Mononuclear cell (primary cell): ENCODE results near the gene GXYLT1. TPM values are rescaled to one million over a fixed set of nuclear protein-coding genes. Genes with fewer than 3 reads are reported as not detected.

Experiments
- H3K27me3 ChIP-seq: 2 replicates; pipeline ENCODE4 v1.6.0; 2011; ENCODE audit warnings: low read length, control low read depth; ENCODE audit not compliant: insufficient read depth
- H3K4me1 ChIP-seq: 2 replicates; pipeline ENCODE4 v1.5.1; 2011; ENCODE audit warnings: mild to moderate bottlenecking, low read length, control low read depth; ENCODE audit not compliant: insufficient read depth
- H3K4me3 ChIP-seq: 2 replicates; pipeline ENCODE4 v1.5.1; 2011; ENCODE audit warnings: mild to moderate bottlenecking, low read length, moderate library complexity
- H3K9me3 ChIP-seq: 2 replicates; pipeline ENCODE4 v1.5.1; 2011; ENCODE audit warnings: low read depth, mild to moderate bottlenecking, control low read depth, low read length
- total RNA-seq: library from RNA; depleted of rRNA; stranded (reverse); fragments of >200 nt; gene quantifications from one replicate; pipeline ENCODE4 v1.2.3, GENCODE V29; 2012

The GXYLT1 gene
- total RNA-seq, 1 donor: 6.5 TPM

DNA sequence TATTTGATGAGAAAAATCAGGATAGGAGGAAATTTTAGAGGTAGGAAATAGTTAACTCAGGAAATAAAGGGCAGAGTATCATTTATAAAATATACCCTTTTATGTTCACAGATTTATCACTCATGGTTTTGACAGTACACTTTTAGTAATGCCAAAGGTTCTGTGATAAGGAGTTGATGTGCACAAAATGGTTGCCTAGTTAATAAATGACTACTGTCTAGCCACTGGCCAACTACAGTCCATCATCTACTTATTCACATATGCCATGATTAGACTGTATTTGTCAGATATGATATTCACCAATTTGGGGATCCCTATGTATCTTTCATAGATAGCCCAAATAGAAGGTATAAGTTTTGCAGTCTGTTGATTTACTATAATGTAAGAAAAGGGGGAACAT is 19.2 kb upstream of the GXYLT1 start:
- Histone ChIP-seq H3K4me3 (no peak overlapping the region), H3K9me3 (no peaks in the 10 kb centered on the region), H3K4me1 (no peaks in the 10 kb centered on the region), H3K27me3 (no peaks in the 10 kb centered on the region)

DNA sequence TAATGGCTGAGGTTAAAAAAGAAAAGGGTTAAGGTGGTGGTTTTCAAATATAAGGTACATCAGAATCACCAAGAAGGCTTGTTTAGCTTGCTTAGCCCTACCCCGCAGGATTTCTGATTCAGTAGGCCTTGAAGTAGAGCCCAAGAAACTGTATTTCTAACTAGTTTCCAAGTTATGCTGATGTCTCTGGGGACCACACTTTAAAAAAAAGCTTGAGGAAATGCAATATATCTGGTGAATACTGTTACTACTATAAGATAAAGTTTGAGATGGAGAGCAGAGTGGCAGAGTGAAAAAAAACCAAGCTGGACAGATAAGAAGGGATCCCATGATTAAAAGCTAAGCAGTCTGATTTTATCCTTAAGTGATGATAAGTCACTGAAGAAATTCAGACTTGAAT is 18.3 kb upstream of the GXYLT1 start:
- Histone ChIP-seq H3K4me1 (no peaks in the 10 kb centered on the region), H3K27me3 (no peaks in the 10 kb centered on the region), H3K9me3 (no peaks in the 10 kb centered on the region), H3K4me3 (no peak overlapping the region)

DNA sequence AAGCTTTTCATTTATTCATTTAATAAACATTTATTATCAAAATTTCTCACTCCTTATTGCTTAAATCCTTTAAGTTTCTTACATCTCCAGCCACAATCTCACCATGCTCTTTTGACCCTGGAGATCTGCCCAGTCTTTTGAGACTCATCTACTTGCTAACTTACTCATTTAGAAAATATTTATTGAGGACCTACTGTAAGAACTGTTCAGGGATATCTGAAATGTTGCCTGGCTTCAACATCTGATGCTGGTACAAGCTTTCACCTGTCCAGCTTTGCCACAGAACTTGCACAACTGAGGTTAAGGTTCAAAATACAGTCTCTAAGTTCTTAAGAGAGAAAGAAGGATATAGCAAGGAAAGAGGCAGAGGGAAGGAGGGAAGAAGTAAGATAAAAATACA is 17.5 kb upstream of the GXYLT1 start:
- Histone ChIP-seq H3K4me3 (no peak overlapping the region), H3K27me3 (no peaks in the 10 kb centered on the region), H3K4me1 (no peaks in the 10 kb centered on the region), H3K9me3 (no peaks in the 10 kb centered on the region)

DNA sequence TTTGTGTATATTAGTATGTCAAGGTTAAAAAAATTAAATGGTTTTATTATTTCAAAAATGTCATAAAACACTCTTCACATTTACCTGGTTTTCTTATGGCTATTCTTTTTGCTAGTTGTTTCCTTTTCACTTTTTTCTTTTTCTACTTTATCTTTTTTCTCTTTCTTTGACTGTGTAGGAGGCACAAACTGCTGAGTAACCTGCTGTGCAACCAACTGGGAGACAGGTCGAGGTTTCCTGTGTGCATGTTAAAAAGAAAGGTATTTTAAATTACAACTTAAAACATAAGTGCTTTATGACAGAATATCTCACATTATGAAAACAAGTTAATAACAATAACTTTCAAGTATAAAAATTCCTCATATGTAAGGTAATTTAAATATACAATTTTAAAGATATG is 16.9 kb upstream of the GXYLT1 start:
- H3K9me3 ChIP-seq: no peaks in the 10 kb centered on the region
- no peaks in the 10 kb centered on the region for H3K27me3 ChIP-seq
- H3K4me1 ChIP-seq: no peaks in the 10 kb centered on the region
- no peak overlapping the region for H3K4me3 ChIP-seq

DNA sequence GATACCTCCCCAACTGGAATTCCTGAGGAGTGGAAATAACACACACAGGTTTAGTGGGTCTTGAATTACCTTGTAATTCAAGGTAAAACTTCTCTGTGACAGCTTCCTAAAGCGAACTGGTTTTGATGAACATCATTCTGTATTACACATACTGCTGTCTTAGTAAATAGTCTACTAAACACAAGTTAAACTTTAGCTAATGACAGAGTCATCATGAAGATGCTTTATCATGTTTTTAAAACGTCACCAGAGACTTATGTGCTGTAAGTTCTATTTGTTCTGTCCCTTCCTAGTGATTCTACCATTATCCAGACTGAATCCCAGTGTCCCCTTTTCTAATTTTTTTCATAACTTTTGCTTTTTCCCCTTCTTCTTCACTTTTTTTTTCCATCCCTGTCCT is 11.6 kb upstream of the GXYLT1 start:
- H3K4me3 ChIP-seq: no peak overlapping the region
- no peaks in the 10 kb centered on the region for H3K27me3 ChIP-seq
- no peaks in the 10 kb centered on the region for H3K4me1 ChIP-seq
- H3K9me3 ChIP-seq: no peaks in the 10 kb centered on the region

DNA sequence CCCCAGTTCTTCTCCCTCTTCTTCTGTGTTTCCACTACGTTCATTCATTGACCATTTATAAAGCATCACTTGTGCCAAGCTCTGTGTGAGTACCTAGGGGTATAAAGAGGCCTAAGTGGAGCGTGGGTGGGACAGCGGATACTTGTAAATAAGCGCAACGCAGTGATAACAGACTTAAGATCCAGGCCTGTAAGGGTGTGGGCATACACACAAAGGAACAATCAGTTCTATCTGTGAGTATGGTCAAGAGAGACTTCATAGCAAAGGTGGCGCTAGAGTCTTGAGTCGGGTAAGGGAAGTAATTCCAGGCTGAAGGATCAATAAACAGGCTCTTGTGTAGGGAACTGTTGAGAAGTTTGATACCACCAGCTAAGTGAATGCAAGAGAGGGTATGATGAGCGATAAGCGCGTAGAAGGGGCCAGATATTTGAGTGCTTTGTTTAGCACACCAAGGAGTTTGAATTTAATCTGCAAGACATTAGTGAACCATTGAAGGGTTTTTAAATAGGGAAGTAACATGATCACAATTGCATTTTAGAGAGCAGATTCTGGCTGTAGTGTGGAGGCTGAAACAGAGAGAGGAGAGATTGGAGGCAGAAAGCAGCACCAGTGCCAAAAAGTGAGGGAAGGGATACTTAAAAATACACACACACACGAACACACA is 1.0 kb upstream of the GXYLT1 start:
- no peak overlapping the region for H3K4me3 ChIP-seq
- no peaks in the 10 kb centered on the region for H3K27me3 ChIP-seq
- no peaks in the 10 kb centered on the region for H3K9me3 ChIP-seq
- H3K4me1 ChIP-seq: peaks cover 27% of the 10 kb centered on the region

DNA sequence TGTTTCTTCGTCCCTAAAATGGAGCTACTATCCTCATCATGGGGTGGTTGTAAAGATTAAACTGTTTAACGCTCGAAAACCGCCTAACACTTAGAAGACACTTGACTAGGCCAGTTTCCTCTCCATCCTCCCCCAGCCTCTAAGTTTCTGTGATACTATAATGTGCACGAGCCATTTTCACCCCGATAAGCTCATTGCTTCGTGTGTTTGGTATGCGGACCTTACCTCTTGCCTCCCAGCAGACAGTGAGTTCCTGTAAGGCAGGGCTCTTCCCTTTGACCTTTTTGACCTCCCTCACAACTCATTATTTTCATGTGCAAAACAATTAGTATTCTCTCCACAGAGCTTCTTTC is 499 bp upstream of the GXYLT1 start:
- Histone ChIP-seq H3K4me1 (peaks cover 27% of the 10 kb centered on the region), H3K4me3 (peak overlapping the region; percentile 69), H3K9me3 (no peaks in the 10 kb centered on the region), H3K27me3 (no peaks in the 10 kb centered on the region)

DNA sequence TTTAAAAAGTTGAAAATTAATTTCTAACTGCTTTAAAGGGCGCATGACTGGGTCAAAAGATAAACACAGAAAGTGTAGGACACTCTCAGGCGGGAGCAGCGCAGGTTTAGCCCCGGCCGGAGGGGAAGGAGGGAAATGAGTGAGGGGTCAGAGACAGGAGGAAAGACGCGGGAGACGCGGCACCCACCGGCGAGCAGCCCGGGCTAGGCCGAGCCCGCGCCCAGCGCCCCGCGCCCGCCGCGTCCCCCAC is 591 bp downstream of the GXYLT1 start:
- Histone ChIP-seq H3K27me3 (no peaks in the 10 kb centered on the region), H3K4me3 (peak overlapping the region; percentile 69), H3K4me1 (peaks cover 27% of the 10 kb centered on the region), H3K9me3 (no peaks in the 10 kb centered on the region)

DNA sequence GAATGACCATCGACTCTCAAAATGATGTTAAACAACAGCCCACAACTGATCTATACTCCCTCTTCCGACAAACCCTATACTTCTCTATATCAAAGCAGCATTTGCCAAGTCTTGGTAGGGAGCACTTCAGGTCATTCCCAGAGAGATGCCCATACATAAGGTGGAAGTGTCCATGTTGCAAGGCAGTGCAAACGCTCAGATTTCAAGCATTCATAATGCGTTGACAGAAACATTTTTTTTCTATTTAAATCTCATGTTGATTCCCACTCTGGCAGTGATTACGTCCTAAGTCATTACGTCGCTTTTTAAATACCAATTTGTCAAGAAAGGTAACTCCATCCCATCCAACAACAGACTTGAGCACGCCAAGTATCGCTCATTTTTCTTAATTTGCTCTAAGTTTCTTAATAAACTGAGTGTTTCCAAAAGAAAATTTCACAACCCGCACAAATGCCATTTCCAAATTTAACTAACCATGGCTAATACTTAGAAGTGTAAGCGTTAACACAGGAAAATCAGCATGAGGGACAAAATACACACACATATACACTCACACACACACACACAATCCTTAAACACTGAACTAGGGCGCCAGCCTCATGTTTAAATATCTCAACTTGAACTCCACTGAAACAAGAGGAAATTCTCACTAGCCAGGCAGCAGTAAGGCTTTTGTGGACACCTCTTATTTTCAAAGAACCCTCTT is 1.1 kb downstream of the GXYLT1 start:
- H3K4me3 ChIP-seq: peak overlapping the region; percentile 69
- H3K9me3 ChIP-seq: no peaks in the 10 kb centered on the region
- H3K4me1 ChIP-seq: peaks cover 27% of the 10 kb centered on the region
- H3K27me3 ChIP-seq: no peaks in the 10 kb centered on the region

DNA sequence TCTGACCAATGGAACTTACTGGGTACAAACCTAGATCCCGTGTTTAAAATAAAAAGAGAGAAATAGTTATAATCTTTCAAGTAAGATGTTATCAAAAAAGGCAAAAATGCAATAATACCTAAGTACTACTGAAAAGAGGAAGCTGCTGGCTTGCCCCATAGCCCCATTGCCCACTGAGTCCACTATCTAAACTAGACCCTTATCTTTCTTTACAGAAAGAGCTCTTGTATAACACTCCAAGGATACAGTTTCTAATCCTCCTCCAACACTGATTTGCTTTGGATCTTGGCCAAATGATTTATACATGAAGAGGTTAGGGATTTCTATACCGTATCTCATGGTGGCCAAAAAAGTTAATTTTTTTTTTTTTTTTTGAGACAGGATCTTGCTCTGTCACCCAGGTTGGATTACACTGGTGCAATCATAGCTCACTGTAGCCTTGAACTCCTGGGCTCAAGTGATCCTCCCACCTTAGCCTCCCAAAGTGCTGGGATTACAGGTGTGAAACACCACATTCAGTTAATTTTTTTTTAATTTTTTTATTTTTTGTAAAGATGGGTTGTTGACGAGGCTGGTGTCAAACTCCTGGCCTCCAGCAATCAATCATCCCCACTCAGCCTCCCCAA is 2.6 kb downstream of the GXYLT1 start:
- Histone ChIP-seq H3K4me3 (no peak overlapping the region), H3K4me1 (peaks cover 27% of the 10 kb centered on the region), H3K27me3 (no peaks in the 10 kb centered on the region), H3K9me3 (no peaks in the 10 kb centered on the region)

DNA sequence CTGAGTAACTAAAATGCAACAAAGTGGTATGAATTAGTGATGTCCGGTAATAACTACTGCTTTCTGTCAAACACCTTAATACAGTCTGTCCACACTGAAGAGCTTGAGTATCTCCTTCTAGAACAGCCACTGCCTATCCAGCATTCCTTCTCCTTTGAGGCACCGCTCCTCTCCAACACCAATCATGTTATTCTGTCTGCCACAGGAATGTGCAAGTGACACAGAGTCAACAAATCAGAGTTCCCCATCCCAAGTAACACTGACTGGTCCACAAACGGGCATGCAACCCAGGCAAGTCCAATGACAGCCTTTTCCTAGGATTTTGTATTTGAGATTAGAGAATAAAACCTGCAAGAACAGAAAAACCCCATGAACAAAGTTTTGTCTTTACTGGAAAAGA is 3.8 kb downstream of the GXYLT1 start:
- H3K27me3 ChIP-seq: no peaks in the 10 kb centered on the region
- no peaks in the 10 kb centered on the region for H3K9me3 ChIP-seq
- H3K4me1 ChIP-seq: peaks cover 27% of the 10 kb centered on the region
- H3K4me3 ChIP-seq: no peak overlapping the region

DNA sequence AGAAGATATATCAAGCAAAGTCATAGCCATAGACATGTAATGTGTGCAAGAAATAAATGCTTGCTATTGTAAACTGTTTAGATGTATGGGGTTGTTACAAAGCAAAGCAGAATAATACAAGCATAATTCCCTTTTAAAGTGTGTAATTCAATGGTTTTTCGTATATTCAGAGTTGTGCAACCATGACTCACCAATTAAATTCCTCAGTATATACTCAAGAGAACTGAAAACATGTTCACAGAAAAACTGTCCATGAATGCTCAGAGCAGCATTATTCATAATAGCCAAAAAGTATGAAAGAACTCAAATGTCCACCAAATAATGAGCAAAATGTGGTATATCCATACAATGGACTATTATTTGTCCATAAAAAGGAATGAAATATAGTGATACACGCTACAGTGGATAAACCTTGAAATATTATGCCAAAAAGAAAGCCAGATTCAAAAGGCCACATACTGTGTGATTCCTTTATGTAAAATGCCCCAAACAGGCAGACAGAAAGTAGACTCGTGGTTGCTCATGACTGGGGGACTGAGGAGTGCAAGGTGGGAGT is 9.3 kb downstream of the GXYLT1 start:
- no peaks in the 10 kb centered on the region for H3K27me3 ChIP-seq
- no peak overlapping the region for H3K4me3 ChIP-seq
- H3K4me1 ChIP-seq: peaks cover 9% of the 10 kb centered on the region
- no peaks in the 10 kb centered on the region for H3K9me3 ChIP-seq

DNA sequence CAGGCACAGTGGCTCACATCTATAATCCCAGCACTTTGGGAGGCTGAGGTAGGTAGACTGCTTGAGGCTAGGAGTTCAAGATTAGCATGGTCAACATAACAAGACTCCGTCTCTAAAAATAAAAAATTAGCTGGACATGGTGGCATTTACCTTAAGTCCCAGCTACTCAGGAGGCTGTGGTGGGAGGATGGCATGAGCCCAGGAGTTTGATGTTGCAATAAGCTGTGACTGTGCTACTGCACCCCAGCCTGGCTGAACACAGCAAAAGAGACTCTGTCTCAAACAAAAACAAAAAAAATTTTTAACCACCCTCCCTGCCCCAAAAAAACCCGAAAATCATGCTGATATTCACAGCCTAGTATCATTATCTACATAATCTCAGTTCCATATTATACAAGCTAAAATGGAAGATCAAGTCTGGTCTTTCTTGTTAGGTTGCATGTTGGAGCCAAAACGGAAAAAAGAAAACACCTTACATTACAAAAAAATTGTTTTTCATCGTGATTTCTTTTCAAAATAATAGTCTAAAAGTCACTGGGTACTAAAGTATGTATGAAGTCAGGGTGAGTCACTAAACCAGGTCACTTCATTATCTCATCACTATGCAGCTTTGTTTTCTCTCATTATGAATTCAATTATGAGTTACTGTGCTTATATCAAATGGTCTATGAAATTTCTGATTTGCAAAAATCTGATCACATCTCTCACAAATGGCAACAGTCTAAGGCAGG is 13.8 kb downstream of the GXYLT1 start:
- Histone ChIP-seq H3K4me3 (no peak overlapping the region), H3K4me1 (peaks cover 10% of the 10 kb centered on the region), H3K9me3 (no peaks in the 10 kb centered on the region), H3K27me3 (no peaks in the 10 kb centered on the region)

DNA sequence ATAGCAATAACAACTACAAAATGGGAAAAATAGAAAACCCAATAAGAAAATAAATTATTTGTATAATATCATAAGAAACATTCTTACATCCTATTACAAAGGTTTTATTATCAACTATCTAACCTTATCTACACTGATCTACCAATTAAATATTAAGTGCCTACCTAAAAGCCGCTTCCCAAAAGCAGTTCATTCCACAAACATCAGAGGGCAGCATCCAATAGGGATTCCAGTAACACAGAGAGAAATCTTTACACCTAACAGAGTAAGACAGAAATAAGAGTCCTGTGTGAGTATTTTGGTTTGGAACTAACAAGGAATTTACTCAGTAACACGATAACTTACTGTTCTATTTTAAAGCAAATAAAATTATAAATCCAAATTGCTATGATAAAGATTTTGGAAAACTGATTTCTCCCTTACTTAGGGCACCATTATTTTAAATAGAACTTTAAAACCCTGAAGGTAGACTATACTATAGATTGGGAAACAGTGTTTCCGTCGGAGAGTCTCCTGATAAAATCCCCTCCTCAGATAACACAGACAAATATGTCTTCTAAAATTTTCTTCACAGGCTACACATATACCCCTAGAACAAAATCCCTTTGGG is 15.0 kb downstream of the GXYLT1 start:
- Histone ChIP-seq H3K4me3 (no peak overlapping the region), H3K9me3 (no peaks in the 10 kb centered on the region), H3K4me1 (peaks cover 16% of the 10 kb centered on the region), H3K27me3 (no peaks in the 10 kb centered on the region)

DNA sequence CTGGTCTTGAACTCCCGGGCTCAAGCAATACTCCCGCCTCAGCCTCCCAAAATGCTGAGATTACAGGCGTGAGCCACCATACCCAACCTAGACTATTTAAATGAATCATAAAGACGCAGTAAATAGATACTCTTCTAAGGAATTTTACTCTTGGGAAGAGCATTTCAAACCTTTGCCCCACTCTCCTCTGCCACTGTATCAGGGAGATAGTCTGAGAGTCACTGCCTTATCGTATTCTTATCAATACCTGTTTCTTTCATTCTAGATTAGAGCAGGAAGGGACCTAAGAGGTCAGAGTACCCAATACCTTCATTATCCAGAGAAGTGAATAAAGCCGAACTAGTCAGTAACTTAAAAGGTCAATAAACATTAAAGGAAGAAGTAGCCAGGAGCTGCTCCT is 15.8 kb downstream of the GXYLT1 start:
- H3K27me3 ChIP-seq: no peaks in the 10 kb centered on the region
- H3K4me3 ChIP-seq: no peak overlapping the region

More for the DNA sequence above, 15.8 kb downstream of the GXYLT1 start:
- no peaks in the 10 kb centered on the region for H3K9me3 ChIP-seq
- H3K4me1 ChIP-seq: peaks cover 16% of the 10 kb centered on the region
